Stomach (tissue), 9 donors: Measurements from ENCODE around the gene ELN. TPM values are rescaled to one million over a fixed set of nuclear protein-coding genes. Genes with fewer than 3 reads are reported as not detected.

ENCODE experiments used
- DNase-seq, 2 donors: peaks; one replicate each; pipeline versions ENCODE4 v3.0.0 to v3.0.0-alpha.2; 2013 to 2019
- H3K27ac ChIP-seq, 5 donors: fragments of 200-600 bp in 4 of 5; sonication (generic) in 4 of 5; one replicate each; pipeline ENCODE4 v1.5.1; 2013 to 2019; ENCODE audit warnings: mild to moderate bottlenecking in 1 of 5, moderate library complexity in 1 of 5
- H3K27me3 ChIP-seq, 3 donors: fragments of 200-600 bp; sonication (generic); one replicate each; pipeline ENCODE4 v1.5.1; 2017 to 2019; ENCODE audit warnings: mixed run types in 1 of 3
- H3K36me3 ChIP-seq, 4 donors: fragments of 200-600 bp; sonication (generic); 1 replicate in 3 of 4; 2 replicates in 1 of 4; pipeline ENCODE4 v1.5.1; 2016 to 2019
- H3K4me1 ChIP-seq, 4 donors: fragments of 200-600 bp; sonication (generic); one replicate each; pipeline ENCODE4 v1.5.1; 2016 to 2019
- H3K4me3 ChIP-seq, 4 donors: fragments of 200-600 bp; sonication (generic) in 3 of 4; one replicate each; pipeline ENCODE4 v1.5.1; 2016 to 2019; ENCODE audit warnings: mild to moderate bottlenecking in 1 of 4
- H3K9me3 ChIP-seq, 4 donors: fragments of 200-600 bp; sonication (generic); one replicate each; pipeline ENCODE4 v1.5.1; 2016 to 2019
- EP300 ChIP-seq: sonication (generic); formaldehyde crosslinking; IDR thresholded peaks from one replicate; pipeline ENCODE4 v1.6.1; 2017; ENCODE audit warnings: antibody characterized with exemption
- POLR2A ChIP-seq, 4 donors: fragments of 450-650 bp; IDR thresholded peaks; one replicate each; pipeline ENCODE4 v1.6.1; 2016; ENCODE audit warnings: antibody characterized with exemption in 4 of 4, control low read depth in 2 of 4, mild to moderate bottlenecking in 1 of 4, moderate library complexity in 1 of 4
- POLR2AphosphoS5 ChIP-seq, 3 donors: sonication (generic); formaldehyde crosslinking; IDR thresholded peaks; one replicate each; pipeline ENCODE4 v1.6.1; 2016; ENCODE audit warnings: antibody characterized with exemption in 3 of 3
- WGBS, 5 donors: extraction: QIAGEN DNeasy Blood & Tissue Kit in 3 of 5; methylation state at CpG; one replicate each; pipeline versions ENCODE4 v1.1.5 to v1.1.7; 2013 to 2018; 5-methylcytosine and 5-hydroxymethylcytosine counted together
- intact Hi-C: fragments of 100-400 bp; cut with DNase I; formaldehyde crosslinking; loops from one replicate; pipeline ENCODE4 v1.15.1; 2023; ENCODE audit warnings: low total_unique reads
- polyA plus RNA-seq, 3 donors: library from polyadenylated mRNA; stranded (reverse); fragments of 200-250 nt; gene quantifications; one replicate each; pipeline ENCODE4 v1.2.3, GENCODE V29; 2013
- total RNA-seq, 5 donors: library from RNA; depleted of rRNA; stranded (reverse); fragments of >200 nt; gene quantifications; one replicate each; pipeline versions ENCODE4 v1.1.0 to v1.2.3, GENCODE V29; 2014 to 2016
- TF ChIP-seq, protein P1 (sequence below), 7 experiments: fragments of 450-650 bp in 4 of 7; fragments of 200-600 bp in 3 of 7; sonication (generic) in 3 of 7; IDR thresholded peaks; one replicate each; pipeline ENCODE4 v1.5.1; 2016 to 2019; ENCODE audit warnings: antibody characterized with exemption in 7 of 7, control low read depth in 2 of 7, mild to moderate bottlenecking in 1 of 7
- donor health status: healthy with polysubstance abuse.
- donor health status: Bipolar disorder and iron deficiency.
- donor health status: healthy.

The ELN gene
- total and polyA plus RNA-seq, 8 donors: 19.4 to 274 (median 66.5) TPM

DNA sequence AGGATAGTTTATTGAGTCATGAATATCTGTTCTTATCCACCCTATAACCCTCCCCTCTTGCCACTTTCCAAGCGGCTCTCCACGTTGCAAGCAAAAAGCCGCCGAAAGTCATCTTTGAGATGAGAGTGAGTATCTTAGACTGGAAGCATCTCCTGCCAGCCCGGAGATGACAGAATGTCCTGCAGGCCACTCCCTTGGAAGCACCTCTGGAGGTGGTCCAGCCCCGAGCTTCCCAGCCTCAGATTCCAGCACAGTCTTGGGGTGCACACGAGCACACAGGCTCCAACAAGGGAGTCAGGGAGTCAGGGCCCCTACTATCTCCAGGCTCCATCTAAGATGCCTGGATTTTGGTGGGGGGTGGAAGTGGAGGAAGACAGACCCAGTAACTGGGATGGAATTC, 5.5 kb upstream of the ELN start:
- peaks cover 0 to 53% (median 3%) of the 10 kb centered on the region in 3 donors for H3K27me3 ChIP-seq
- intact Hi-C loops: loop anchor here (10.0 kb wide), 1 partner anchor 158 kb away; the partner anchor contains the start of gene TMEM270
- H3K4me3 ChIP-seq: peak overlapping the region in 1 of 4 donors; percentile 21
- H3K36me3 ChIP-seq: no peaks in the 10 kb centered on the region
- no peak for DNase-seq
- H3K9me3 ChIP-seq: no peaks in the 10 kb centered on the region
- peak overlapping the region in 3 of 5 donors; percentile 5 to 57 (median 6) for H3K27ac ChIP-seq
- H3K4me1 ChIP-seq: peaks cover 35 to 61% (median 48%) of the 10 kb centered on the region in 4 donors
- TF ChIP-seq, protein P1, sequence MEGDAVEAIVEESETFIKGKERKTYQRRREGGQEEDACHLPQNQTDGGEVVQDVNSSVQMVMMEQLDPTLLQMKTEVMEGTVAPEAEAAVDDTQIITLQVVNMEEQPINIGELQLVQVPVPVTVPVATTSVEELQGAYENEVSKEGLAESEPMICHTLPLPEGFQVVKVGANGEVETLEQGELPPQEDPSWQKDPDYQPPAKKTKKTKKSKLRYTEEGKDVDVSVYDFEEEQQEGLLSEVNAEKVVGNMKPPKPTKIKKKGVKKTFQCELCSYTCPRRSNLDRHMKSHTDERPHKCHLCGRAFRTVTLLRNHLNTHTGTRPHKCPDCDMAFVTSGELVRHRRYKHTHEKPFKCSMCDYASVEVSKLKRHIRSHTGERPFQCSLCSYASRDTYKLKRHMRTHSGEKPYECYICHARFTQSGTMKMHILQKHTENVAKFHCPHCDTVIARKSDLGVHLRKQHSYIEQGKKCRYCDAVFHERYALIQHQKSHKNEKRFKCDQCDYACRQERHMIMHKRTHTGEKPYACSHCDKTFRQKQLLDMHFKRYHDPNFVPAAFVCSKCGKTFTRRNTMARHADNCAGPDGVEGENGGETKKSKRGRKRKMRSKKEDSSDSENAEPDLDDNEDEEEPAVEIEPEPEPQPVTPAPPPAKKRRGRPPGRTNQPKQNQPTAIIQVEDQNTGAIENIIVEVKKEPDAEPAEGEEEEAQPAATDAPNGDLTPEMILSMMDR (IDR thresholded peaks at IDR 0.05): no peak
- no peak for TF ChIP-seq POLR2AphosphoS5 (IDR thresholded peaks at IDR 0.05)
- TF ChIP-seq EP300: no peak
- no peak for TF ChIP-seq POLR2A (IDR thresholded peaks at IDR 0.05)
- WGBS, 5 donors: 77 to 90% (median 80%) methylated on average over 7 of the region's 7 CpGs

DNA sequence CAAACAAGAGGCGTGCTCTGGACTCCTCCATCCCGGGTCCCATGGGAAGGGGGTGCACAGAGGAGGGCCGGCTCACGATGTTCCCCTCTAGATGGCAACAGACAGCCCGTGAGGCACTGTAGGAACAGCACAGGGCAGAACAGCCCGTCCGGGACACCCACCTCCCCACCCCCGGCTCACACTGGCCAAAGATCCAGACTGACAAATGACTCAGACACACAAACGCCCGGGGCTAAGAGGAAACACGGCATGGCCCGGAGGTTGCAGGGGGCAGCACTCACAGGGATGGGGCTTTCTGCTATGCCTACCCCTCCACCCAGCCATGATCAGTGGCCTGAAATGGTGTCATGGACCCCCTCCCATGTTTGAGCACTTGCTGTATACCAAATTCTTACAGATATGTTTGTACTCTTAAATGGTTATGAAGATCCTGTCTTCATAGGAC, 4.9 kb upstream of the ELN start:
- intact Hi-C loops: loop anchor here (10.0 kb wide), 1 partner anchor 158 kb away; the partner anchor contains the start of gene TMEM270
- peak in 1 of 2 donors; percentile 35 for DNase-seq
- peak overlapping the region in 1 of 4 donors; percentile 21 for H3K4me3 ChIP-seq
- peak overlapping the region in 2 of 5 donors; percentile 37 to 57 for H3K27ac ChIP-seq
- TF ChIP-seq, protein P1 (IDR thresholded peaks at IDR 0.05): no peak
- TF ChIP-seq EP300 (no peak), POLR2A (IDR thresholded peaks at IDR 0.05) (no peak), POLR2AphosphoS5 (IDR thresholded peaks at IDR 0.05) (peak in 2 of 3 donors; percentile 33 to 36)
- no peaks in the 10 kb centered on the region for H3K36me3 ChIP-seq
- WGBS, 5 donors: 9 to 20% (median 12%) methylated on average over 11 to 12 of the region's 12 CpGs
- H3K4me1 ChIP-seq: peaks cover 38 to 67% (median 52%) of the 10 kb centered on the region in 4 donors
- H3K27me3 ChIP-seq: peaks cover 0 to 59% (median 9%) of the 10 kb centered on the region in 3 donors
- H3K9me3 ChIP-seq: no peaks in the 10 kb centered on the region

DNA sequence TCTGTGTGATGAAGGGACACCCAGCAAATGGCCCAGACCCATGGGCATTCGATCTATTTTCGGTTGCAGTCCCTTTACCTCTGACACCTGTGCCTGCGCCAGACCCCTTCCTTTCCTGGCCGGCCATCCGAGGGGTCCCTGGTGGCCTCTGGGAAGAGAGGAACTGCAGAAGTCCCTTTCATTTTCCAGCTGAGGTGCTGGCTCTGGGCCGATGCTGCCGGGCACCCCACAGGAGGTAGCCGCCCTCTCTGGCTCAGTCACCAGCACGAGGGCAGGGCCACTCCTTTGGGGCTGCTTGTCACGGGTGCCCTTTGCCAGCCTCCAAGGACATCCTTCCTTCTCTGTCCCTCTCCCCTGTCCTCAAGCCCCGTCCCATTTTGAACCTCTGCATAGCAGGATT, 4.2 kb upstream of the ELN start:
- intact Hi-C loops: loop anchor here (10.0 kb wide), 1 partner anchor 159 kb away; the partner anchor contains the start of gene TMEM270
- Histone ChIP-seq H3K27me3 (peaks cover 0 to 66% (median 16%) of the 10 kb centered on the region in 3 donors), H3K36me3 (no peaks in the 10 kb centered on the region), H3K4me1 (peaks cover 38 to 73% (median 55%) of the 10 kb centered on the region in 4 donors), H3K4me3 (no peak overlapping the region), H3K27ac (peak overlapping the region in 1 of 5 donors; percentile 37), H3K9me3 (no peaks in the 10 kb centered on the region)
- 57 to 73% (median 69%) methylated on average over 11 of the region's 11 CpGs for WGBS, 5 donors
- TF ChIP-seq POLR2A (IDR thresholded peaks at IDR 0.05) (no peak), POLR2AphosphoS5 (IDR thresholded peaks at IDR 0.05) (no peak), EP300 (no peak)
- TF ChIP-seq, protein P1 (IDR thresholded peaks at IDR 0.05): no peak
- DNase-seq: no peak

DNA sequence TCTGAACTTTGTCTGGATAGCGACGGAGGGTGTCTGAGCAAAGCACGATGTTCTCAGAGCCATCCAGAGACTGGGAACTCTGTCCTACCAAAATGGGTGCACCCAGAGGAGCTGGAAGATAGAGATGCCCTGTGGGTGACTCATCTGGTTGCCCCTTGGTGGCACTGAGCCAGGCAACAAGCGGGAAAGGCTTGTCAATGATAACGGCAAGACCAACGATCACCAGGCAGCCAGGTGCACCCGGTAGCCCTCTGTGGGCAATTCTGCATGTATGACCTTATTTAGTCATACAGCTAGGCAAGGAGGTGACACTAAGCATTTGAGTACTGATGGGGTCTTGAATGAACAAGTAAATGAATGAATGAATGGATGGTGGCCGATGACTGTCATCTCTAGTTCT, 2.8 kb upstream of the ELN start:
- Histone ChIP-seq H3K9me3 (no peaks in the 10 kb centered on the region), H3K36me3 (no peaks in the 10 kb centered on the region), H3K27ac (no peak overlapping the region), H3K27me3 (peaks cover 0 to 79% (median 17%) of the 10 kb centered on the region in 3 donors), H3K4me3 (no peak overlapping the region), H3K4me1 (peaks cover 38 to 81% (median 67%) of the 10 kb centered on the region in 4 donors)
- TF ChIP-seq POLR2A (IDR thresholded peaks at IDR 0.05): no peak
- TF ChIP-seq, protein P1 (IDR thresholded peaks at IDR 0.05): no peak
- WGBS, 5 donors: 48 to 58% (median 54%) methylated on average over 8 of the region's 8 CpGs
- DNase-seq: no peak
- intact Hi-C loops: loop anchor here (10.0 kb wide), 1 partner anchor 160 kb away; the partner anchor contains the start of gene TMEM270
